Fibroblast of lung (primary cell): ENCODE results near the gene D2HGDH. TPM values are rescaled to one million over a fixed set of nuclear protein-coding genes. Genes with fewer than 3 reads are reported as not detected.
"Not testable (repeated sequence)": the region's sequence is repeated elsewhere in the genome, so short reads cannot be mapped to it uniquely, and the experiment has no call there.

ENCODE experiments used
- DNase-seq, 2 donors: peaks; one replicate each; pipeline versions ENCODE4 v3.0.0 to v3.0.0-alpha.2; 2010; ENCODE audit warnings: low read depth in 2 of 2
- H2AFZ ChIP-seq: 2 replicates; pipeline ENCODE4 v1.5.1; 2012; ENCODE audit warnings: low read length, control low read depth, inconsistent platforms
- H3K27ac ChIP-seq: 2 replicates; pipeline ENCODE4 v1.5.1; 2011; ENCODE audit warnings: low read length, control low read depth; ENCODE audit not compliant: insufficient read depth
- H3K27me3 ChIP-seq: 2 replicates; pipeline ENCODE4 v1.5.1; 2011; ENCODE audit warnings: mild to moderate bottlenecking, low read length; ENCODE audit not compliant: control insufficient read depth, insufficient read depth
- H3K36me3 ChIP-seq: 2 replicates; pipeline ENCODE4 v1.5.1; 2011; ENCODE audit warnings: low read length; ENCODE audit not compliant: control insufficient read depth, insufficient read depth
- H3K4me1 ChIP-seq: 2 replicates; pipeline ENCODE4 v1.5.1; 2011; ENCODE audit warnings: low read length; ENCODE audit not compliant: control insufficient read depth, insufficient read depth; ENCODE audit errors: extremely low read depth
- H3K4me2 ChIP-seq: 2 replicates; pipeline ENCODE4 v1.5.1; 2011; ENCODE audit warnings: low read length, control low read depth; ENCODE audit not compliant: insufficient read depth; ENCODE audit errors: extremely low read depth
- H3K4me3 ChIP-seq, 4 experiments: fragments of 200-600 bp in 1 of 4; sonication (generic) in 1 of 4; replicated peaks in 1 of 4; 2 replicates each; pipeline ENCODE4 v1.5.1; 2011 to 2016; ENCODE audit warnings: low read length in 4 of 4, low read depth in 3 of 4, mild to moderate bottlenecking in 3 of 4, control low read depth in 2 of 4, inconsistent platforms in 1 of 4, mixed read lengths in 1 of 4; ENCODE audit not compliant: insufficient read depth in 1 of 4; ENCODE audit errors: control extremely low read depth in 1 of 4
- H3K79me2 ChIP-seq: 2 replicates; pipeline ENCODE4 v1.5.1; 2012; ENCODE audit warnings: mild to moderate bottlenecking, low read length, inconsistent platforms; ENCODE audit not compliant: control insufficient read depth, insufficient read depth
- H3K9ac ChIP-seq: 2 replicates; pipeline ENCODE4 v1.5.1; 2011; ENCODE audit warnings: mild to moderate bottlenecking, low read length, control low read depth; ENCODE audit not compliant: insufficient read depth
- H3K9me3 ChIP-seq: 2 replicates; pipeline ENCODE4 v1.5.1; 2012; ENCODE audit warnings: low read depth, low read length; ENCODE audit not compliant: control insufficient read depth, insufficient read depth
- H4K20me1 ChIP-seq: 2 replicates; pipeline ENCODE4 v1.5.1; 2011; ENCODE audit warnings: low read length; ENCODE audit not compliant: control insufficient read depth, insufficient read depth; ENCODE audit errors: extremely low read depth
- CTCF ChIP-seq, 2 donors: IDR thresholded peaks in 1 of 2; conservative IDR thresholded peaks in 1 of 2; 1 replicate in 1 of 2; 2 replicates in 1 of 2; pipeline ENCODE4 v1.5.1; 2011 to 2012; ENCODE audit warnings: low read length in 2 of 2, control low read depth in 1 of 2, inconsistent platforms in 1 of 2, low read depth in 1 of 2, mild to moderate bottlenecking in 1 of 2
- EZH2 ChIP-seq: IDR thresholded peaks from 2 replicates; pipeline ENCODE4 v1.5.1; 2012; ENCODE audit warnings: low read length, control low read depth, mild to moderate bottlenecking; ENCODE audit errors: missing control alignments
- polyA plus RNA-seq, 2 donors: library from polyadenylated mRNA; depleted of rRNA in 1 of 2; stranded (reverse) in 1 of 2; unstranded in 1 of 2; fragments of >200 nt; gene quantifications; 2 replicates each; pipeline ENCODE4 v1.2.1, GENCODE V29; 2011 to 2012; ENCODE audit warnings: missing spikeins in 1 of 2
- total RNA-seq: library from RNA; depleted of rRNA; stranded (reverse); fragments of >200 nt; gene quantifications from 2 replicates; pipeline ENCODE4 v1.2.1, GENCODE V29; 2014

The D2HGDH gene
- total and polyA plus RNA-seq, 2 donors (not counting 1 experiment from before 2014, with no cell fraction given) = 5.7 to 28.4 TPM

GRCh38 chr2:241788572-241788971 is 54.1 kb downstream of the D2HGDH start:
- no peaks in the 10 kb centered on the region for H4K20me1 ChIP-seq
- no peak for DNase-seq
- no peak for TF ChIP-seq EZH2
- TF ChIP-seq CTCF (conservative IDR thresholded peaks at IDR 0.05 in 1 of 2, IDR thresholded peaks at IDR 0.05 in 1 of 2; ENCODE audit: low read depth in 1 of 2, low read length in 2 of 2) = no peak
- no peak overlapping the region for H2AFZ ChIP-seq
- H3K27me3 ChIP-seq = no peaks in the 10 kb centered on the region
- no peaks in the 10 kb centered on the region for H3K9me3 ChIP-seq
- H3K4me3 ChIP-seq = no peak overlapping the region
- H3K9ac ChIP-seq = no peak overlapping the region
- H3K36me3 ChIP-seq = no peaks in the 10 kb centered on the region
- H3K4me1 ChIP-seq = no peaks in the 10 kb centered on the region
- no peak overlapping the region for H3K4me2 ChIP-seq
- no peak overlapping the region for H3K27ac ChIP-seq
- no peaks in the 10 kb centered on the region for H3K79me2 ChIP-seq

GRCh38 chr2:241791385-241791784 is 57.0 kb downstream of the D2HGDH start:
- not testable (repeated sequence) for H3K79me2 ChIP-seq, H3K36me3 ChIP-seq, H3K9ac ChIP-seq, H3K4me3 ChIP-seq, H3K4me2 ChIP-seq, H3K27me3 ChIP-seq, H2AFZ ChIP-seq, H3K4me1 ChIP-seq, H4K20me1 ChIP-seq, H3K9me3 ChIP-seq, H3K27ac ChIP-seq
- peak in 1 of 2 donors; percentile 49 for DNase-seq

- Histone ChIP-seq H3K27ac (no peak overlapping the region), H4K20me1 (no peaks in the 10 kb centered on the region), H3K36me3 (no peaks in the 10 kb centered on the region), H3K79me2 (no peaks in the 10 kb centered on the region), H3K9ac (no peak overlapping the region), H3K4me3 (no peak overlapping the region), H3K9me3 (no peaks in the 10 kb centered on the region), H2AFZ (no peak overlapping the region), H3K4me2 (no peak overlapping the region), H3K4me1 (no peaks in the 10 kb centered on the region), H3K27me3 (no peaks in the 10 kb centered on the region)
- no peak for TF ChIP-seq EZH2
- no peak for TF ChIP-seq CTCF (conservative IDR thresholded peaks at IDR 0.05 in 1 of 2, IDR thresholded peaks at IDR 0.05 in 1 of 2; ENCODE audit: low read depth in 1 of 2, low read length in 2 of 2)
- DNase-seq = no peak
Measured at GRCh38 chr2:241793385-241793784, 59.0 kb downstream of the D2HGDH start.
